ENCODE measurements around the gene ITGB1BP2.
"Not testable (repeated sequence)": the region's sequence is repeated elsewhere in the genome, so short reads cannot be mapped to it uniquely, and the experiment has no call there.

DNA sequence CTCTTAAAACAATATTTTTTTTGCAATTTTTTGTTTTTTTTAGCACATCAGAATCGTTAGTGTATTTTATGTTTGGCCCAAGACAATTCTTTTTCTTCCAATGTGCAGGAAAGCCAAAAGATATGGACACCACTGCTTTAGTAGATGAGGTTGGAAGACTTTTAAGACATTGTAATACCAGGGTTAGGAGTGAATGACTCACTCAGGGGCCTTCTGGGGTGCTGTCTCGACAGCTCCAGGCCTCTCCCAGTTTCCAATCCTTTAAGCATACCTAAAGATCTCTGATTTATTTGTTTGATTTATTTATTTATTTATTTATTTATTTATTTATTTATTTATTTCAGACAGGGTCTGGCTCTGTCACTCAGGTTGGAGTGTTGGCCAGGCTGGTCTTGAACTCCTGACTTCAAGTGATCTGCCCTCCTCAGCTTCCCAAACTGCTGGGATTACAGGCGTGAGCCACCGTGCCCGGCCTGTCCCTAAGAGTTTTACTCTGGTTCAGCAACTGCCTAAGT lies 47.7 kb downstream of the ITGB1BP2 start:
- not testable (repeated sequence) for TF ChIP-seq EZH2phosphoT487 (IDR thresholded peaks at IDR 0.05; ENCODE audit: borderline replicate concordance, low read depth, low read length); CTCF (conservative IDR thresholded peaks at IDR 0.05; ENCODE audit: low read length)

All from OCI-LY7 (cell line).